HG02571 (cell line): ENCODE data around the gene INA.
"Not testable (repeated sequence)": the region's sequence is repeated elsewhere in the genome, so short reads cannot be mapped to it uniquely, and the experiment has no call there.

Experiments
- ATAC-seq: cut with Tn5 transposase; IDR thresholded peaks from one replicate; pipeline ENCODE4 v1.9.1; 2021; ENCODE audit warnings: mild to moderate bottlenecking, moderate library complexity; ENCODE audit not compliant: unreplicated experiment

Gene INA

DNA sequence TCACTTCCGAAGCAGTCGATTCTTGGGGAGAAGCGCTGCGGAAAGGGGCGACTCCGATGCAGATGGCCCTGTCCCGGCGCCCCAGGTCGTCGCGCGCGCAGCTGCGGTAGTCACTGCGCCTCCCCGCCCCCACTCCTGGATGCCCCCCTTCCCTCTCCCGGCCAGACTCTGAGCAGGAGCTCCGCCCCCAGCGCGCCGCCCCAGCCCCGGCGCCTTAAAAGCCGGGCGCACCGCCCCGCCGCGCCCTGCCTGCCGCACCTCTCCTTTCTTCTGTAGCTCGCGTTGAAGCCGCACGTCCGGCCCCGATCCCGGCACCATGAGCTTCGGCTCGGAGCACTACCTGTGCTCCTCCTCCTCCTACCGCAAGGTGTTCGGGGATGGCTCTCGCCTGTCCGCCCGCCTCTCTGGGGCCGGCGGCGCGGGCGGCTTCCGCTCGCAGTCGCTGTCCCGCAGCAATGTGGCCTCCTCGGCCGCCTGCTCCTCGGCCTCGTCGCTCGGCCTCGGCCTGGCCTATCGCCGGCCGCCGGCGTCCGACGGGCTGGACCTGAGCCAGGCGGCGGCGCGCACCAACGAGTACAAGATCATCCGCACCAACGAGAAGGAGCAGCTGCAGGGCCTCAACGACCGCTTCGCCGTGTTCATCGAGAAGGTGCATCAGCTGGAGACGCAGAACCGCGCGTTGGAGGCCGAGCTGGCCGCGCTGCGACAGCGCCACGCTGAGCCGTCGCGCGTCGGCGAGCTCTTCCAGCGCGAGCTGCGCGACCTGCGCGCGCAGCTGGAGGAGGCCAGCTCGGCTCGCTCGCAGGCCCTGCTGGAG lies at the start of gene INA:
Gene INA, plus strand, starts transcription at position 243 of the 817 bp plus-strand sequence. Its CDS starts 74 bp downstream, at position 317.
- ATAC-seq, result no peak

DNA sequence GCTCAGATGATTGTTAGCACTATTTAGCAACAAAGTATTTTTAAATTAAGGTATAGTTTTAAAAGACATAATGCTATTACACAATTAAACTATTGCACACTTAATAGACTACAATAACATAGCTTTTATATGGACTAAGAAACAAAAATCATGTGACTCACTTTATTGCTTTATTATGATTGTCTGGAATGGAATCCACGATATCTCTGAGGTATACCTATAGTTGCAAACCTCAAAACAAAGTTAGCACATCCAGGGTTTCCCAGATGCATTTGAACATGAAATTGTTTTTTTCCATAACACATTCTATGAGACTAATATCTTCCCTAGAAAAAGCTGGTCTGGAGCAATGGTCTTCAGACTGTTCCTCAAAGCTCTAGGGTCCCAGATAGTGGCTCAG lies 49.5 kb upstream of the INA start:
- no peak for ATAC-seq

DNA sequence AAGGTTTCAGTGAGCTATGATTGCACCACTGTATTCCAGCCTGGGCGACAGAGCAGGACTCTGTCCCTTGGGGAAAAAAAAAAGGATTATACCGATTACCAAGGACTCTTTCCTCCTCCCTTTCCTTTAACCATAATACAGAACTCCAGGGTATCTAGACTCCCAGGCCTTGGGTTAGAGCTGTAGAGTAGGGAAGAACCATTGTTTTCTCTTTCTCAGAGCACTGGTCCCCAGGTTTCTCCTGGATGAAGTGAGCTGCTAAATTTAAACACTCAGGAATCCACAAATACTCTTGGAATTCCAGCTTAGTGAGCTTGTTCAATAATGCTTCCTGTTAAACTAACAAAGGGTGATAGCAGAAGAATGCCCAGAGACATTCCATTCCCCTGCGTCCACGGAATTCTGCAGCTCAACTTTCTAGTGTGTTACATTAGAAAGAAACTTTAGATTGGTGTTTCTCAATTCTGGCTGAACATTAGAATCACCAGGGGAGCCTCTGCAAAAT lies 45.8 kb upstream of the INA start:
- ATAC-seq, result no peak

DNA sequence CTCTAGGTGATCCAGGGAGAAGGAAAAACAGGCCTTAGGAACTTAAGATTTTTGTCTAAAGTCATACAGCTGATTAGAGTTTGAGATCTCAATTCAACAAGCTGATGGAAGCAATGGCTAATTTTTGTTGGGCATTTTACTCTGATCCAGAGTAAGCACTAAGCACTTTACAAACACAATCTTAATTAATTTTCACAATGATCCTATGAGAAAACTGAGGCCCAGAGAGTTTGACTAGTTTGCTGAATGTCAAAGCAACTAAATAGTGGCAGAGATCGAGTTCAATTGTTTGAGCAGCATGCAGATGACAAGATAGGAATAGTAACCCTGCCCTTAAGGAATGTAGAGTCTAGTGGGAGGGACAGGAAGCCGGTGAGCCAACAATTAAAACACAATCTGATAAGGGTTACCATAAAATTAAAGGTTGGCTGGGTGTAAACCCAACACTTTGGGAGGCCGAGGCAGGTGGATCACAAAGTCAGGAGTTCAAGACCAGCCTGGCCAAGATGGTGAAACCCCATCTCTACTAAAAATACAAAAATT lies 44.7 kb upstream of the INA start:
- ATAC-seq, result no peak

DNA sequence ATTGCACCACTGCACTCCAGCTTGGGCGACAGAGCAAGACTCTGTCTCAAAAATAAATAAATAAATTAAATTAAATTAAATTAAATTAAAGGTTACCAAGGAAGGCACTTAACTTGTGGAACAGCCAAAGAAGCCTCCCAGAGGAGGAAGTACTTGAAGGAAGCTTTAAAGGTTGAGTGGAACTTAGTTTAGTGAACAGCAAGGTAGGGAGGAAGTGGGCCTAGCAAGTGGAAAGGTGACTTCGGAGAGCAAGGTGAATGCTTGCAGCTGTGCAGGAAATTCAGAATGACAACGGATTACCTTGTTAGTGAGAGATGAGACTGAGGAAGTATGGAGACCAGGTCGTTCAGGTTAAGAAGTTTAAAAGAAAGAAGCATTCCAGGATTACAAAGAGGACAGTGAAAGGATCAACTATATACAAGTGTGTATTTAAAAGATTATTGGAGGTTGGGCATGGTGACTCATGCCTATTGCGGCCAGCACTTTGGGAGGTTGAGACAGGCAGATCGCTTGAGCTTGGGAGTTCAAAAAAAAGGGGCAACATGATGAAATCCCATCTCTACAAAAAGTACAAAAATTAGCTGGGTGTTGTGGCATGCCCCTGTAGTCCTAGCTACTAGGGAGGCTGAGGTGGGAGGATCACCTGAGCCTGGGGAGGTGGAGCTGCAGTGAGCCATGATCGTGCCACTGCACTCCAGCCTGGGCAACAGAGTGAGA lies 44.0 kb upstream of the INA start:
- ATAC-seq, result no peak

DNA sequence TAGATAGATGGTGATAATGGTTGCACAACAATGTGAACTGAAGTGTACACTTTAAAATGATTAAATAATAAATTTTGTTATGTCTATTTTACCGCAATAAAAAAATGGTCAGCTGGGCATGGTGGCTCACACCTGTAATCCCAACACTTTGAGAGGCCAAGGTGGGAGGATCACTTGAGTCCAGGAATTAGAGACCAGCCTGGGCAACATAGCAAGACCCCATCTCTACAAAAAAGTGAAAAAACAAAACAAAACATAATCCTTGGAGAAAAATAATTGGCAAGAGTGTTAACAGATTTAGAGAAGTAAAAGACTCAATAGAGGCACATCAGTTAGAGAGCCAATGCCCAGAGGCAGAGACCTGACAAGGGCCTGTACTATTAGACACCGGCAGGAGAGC lies 41.2 kb upstream of the INA start:
- ATAC-seq, result no peak

DNA sequence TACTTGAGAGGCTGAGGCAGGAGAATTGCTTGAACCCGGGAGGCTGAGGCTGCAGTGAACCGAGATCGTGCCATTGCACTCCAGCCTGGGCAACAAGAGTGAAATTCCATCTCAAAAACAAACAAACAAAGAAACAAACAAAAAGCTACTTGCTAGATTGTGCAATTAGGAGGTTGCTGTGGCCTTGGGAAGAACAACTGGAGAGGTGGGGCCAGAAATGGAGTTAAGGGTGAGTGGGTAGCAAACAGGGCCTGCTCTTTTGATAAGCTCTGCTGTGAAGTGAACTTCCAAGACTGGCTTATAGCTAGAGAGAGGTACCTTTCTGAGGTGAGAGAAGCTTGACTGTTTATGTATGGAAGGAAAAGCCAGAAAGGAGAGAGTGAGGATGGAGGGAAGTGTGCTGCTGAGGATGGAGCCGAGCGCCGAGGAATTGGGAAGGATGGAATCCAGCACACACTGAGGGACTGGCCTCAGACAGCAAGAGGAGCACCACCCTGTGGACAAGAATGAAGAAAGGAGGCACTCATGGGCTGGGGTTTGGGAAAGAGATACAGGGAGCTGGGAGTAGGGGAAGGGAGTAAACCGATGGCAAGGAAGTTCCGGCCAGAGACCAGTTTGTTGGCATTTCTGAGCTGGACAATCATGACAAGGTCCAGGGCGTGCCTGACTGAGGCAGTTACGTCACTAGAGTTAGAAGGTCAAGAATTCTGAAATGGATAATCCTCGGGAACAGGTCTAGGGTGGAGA lies 38.3 kb upstream of the INA start:
- ATAC-seq, result no peak

DNA sequence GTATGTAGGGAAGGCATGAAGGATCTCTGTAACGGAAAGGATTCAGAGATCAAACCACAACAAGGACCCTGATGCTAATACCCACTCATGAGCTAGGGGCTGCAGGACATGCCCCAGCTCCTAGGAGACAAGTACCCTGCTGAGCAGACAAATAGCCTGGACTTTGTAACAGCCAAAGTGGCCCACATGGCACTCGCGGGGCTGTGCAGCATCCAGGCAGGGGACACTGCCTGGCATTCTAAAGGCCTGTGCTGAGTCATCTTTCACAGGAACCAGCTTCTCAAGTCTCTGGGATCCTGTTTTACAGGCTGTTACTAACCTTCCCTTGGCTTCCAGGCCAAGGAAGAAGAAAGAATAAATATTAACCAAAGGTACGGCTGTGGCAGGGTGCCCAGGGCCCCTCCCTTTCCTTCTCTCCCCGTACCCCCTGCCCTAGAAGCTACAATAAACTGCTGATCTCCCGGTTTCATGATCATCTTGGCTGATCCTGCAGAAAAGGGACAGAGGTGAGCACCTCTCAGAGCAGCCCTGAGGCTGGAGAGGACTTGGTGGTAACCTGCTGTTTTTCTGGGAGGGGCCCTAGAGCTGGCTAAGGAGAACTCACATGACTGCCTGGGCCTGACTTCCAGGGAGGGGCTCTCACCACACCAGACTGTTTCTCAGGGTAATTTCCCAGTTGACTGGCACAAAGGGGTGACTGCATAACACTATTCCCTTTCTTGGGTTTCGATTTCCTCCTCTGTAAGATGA lies 35.5 kb upstream of the INA start:
- ATAC-seq, result no peak

DNA sequence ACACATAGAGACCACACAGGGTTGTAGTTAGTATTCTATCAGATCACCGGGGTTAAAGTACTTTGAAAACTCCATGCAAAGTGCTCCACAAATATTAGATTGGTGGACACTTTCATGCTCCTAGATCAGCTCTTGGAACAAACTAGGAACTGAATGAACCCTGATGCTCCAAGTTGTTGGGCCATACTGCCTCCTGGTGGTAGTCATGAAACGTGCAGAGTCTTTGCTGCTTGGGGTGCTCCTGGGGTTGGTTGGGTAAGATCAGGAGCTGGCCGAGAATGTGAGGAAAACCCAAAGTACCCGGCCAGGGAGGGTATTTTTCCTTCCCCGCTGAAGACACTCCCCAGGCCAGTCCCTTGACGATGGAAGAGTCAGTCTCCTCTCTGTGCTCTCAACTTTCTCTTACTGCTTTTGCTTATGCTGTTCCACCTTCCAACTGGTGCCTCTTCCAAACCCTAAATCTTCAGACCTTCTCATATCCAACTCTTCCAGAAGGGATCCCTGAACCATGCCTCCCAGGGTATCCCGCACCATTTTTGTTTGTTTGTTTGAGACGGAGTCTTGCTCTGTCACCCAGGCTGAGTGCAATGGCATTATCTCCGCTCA lies 32.2 kb upstream of the INA start:
- no peak for ATAC-seq

DNA sequence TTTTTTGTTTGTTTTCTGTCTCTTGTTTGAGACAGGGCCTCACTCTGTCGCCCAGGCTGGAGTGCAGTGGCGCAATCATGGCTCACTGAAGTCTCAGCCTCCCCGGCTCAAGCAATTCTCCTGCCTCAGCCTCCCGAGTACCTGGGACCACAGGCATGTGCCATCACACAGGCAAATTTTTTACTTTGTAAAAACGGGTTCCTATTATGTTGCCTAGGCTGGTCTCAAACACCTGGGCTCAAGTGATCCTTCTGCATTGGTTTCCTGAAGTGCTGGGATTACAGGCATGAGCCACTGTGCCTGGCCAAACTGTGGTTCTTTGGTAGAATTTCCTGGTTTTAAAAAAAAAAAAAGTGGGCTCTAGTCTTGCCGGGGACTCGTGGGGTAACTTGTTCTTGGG lies 31.4 kb upstream of the INA start, which contains the start of gene RPEL1:
Gene RPEL1, plus strand, starts transcription at position 301 of the 400 bp plus-strand sequence. CDS start 110 bp downstream, outside the sequence.
- not testable (repeated sequence) for ATAC-seq

DNA sequence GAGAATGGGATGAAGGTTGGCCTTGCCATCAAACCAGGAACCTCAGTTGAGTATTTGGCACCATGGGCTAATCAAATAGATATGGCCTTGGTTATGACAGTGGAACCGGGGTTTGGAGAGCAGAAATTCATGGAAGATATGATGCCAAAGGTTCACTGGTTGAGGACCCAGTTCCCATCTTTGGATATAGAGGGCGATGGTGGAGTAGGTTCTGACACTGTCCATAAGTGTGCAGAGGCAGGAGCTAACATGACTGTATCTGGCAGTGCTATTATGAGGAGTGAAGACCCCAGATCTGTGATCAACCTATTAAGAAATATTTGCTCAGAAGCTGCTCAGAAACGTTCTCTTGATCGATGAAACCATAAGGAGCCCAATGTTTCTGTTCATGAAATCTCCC lies 30.6 kb upstream of the INA start:
- no peak for ATAC-seq

DNA sequence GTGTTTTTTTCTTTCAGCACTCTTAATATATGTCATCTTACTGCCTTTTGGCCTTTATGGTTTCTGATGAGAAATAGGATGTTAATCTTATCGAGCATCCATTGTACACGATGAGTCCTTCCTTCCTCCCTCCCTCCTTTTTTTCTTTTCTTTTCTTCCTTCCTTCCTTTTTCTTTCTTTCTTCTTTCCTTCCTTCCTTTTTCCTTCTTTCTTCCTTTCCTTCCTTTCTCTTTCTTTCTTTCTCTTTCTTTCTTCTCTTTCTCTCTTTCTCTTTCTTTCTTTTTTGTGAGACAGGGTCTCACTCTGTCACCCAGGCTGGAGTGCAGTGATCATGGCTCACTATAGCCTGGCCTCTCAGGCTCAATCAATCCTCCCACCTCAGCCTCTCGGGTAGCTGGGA lies 22.8 kb upstream of the INA start:
- ATAC-seq, result no peak

DNA sequence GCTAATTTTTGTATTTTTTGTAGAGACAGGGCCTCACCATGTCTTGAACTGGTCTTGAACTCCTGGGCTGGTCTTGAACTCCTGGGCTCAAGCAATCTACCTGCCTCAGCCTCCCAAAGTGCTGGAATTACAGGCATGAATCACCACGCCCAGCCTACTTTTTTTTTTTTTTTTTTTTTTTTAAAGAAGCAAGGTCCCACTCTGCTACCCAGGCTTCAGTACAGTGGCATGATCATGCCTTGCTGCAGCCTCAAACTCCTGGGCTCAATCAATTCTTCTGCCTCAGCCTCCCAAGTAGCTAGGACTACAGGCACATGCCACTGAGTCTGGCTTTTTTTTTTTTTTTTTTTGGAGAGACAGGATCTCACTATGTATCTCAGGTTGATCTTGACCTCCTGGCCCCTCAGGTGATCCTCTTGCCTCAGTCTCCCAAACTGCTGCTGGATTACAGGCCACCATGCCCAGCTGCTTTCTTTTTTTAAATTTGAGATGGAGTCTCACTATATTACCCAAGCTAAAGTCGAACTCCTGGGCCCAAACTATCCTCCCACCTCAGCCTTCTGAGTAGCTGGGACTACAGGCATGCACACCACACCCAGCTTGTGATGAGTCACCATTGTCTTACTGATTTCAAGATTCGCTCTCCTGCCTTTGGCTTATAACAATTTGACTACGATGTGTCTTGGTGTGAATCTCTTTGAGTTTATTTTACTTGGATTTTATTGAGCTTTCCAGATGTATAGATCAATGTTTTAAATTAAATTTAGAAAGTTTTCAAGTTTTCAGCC lies 22.2 kb upstream of the INA start:
- no peak for ATAC-seq

DNA sequence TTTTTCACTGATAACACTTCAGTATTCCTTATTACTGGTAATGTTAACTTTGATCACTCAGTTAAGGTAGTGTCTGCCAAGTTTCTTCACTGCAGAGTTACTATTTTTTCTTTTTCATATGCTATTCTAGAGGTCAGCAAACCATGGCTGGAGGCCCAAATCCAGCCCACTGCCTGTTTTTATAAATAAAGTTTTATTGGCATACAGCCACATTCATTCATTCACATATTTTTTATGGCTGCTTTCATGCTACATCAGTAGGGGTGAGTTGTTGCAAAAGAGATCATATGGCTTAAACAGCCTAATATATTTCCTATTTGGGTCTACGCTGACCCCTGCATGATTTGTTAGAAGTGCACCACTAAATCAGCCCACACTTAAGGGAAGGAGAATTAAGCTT lies 20.3 kb upstream of the INA start:
- ATAC-seq, result no peak

DNA sequence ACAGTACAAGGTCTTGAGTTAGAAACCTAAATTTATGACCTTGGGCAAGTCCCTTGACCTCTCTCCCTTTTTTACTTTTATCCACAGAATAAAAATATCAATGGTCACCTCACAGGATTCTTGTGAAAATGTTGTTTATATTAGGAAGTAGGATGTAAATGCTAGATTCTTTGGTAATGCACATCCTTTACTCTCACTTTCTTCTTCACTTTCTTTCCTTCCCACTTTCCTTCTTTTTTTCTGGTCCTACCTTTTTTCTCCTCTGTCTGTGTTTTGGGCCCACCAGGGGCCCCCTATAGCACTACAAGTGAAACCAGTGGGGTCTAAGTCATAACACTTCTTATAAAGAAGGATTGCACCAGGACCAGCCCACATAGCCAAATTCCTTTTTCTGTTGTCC lies 19.1 kb upstream of the INA start:
- no peak for ATAC-seq

DNA sequence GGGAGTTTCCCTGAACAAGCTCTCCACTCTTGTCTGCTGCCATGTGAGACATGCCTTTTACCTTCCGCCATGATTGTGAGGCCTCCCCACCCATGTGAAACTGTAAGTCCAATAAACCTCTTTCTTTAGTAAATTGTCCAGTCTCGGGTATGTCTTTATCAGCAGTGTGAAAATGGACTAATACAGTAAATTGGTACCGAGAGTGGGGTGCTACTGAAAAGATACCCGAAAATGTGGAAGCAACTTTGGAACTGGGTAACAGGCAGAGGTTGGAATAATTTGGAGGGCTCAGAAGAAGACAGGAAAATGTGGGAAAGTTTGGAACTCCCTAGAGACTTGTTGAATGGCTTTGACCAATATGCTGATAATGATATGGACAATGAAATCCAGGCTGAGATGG lies 18.0 kb upstream of the INA start:
- not testable (repeated sequence) for ATAC-seq

DNA sequence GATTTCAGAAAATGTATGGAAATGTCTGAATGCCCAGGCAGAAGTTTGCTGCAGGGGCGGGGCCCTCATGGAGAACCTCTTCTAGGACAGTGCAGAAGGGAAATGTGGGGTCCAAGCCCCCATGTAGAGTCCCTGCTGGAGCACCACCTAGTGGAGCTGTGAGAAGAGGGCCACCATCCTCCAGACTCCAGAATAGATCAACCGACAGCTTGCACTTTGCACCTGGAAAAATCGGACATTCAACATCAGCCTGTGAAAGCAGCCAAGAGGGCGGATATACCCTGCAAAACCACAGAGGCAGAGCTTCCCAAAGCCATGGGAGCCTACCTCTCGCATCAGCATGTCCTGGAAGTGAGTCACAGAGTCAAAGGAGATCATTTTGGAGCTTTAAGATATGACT lies 16.9 kb upstream of the INA start:
- no peak for ATAC-seq

DNA sequence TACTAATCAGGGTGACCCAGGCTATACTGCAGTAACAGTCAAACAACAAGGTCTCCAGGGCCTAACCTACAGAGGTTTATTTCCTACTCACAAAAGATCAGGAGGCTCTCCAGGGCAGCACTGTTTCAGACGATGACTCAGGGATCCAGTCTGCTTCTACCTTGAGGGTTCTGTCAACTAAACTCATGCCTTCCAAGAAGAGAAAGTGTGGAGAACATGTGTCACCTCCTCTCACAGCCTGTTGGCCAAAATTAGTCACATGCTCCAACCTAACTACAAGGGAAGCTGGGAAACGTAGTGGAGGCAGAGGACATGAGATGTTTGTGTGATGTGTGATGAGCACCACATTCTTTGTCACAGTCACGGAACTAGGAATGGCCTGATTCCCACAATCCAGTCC lies 14.7 kb upstream of the INA start:
- no peak for ATAC-seq

DNA sequence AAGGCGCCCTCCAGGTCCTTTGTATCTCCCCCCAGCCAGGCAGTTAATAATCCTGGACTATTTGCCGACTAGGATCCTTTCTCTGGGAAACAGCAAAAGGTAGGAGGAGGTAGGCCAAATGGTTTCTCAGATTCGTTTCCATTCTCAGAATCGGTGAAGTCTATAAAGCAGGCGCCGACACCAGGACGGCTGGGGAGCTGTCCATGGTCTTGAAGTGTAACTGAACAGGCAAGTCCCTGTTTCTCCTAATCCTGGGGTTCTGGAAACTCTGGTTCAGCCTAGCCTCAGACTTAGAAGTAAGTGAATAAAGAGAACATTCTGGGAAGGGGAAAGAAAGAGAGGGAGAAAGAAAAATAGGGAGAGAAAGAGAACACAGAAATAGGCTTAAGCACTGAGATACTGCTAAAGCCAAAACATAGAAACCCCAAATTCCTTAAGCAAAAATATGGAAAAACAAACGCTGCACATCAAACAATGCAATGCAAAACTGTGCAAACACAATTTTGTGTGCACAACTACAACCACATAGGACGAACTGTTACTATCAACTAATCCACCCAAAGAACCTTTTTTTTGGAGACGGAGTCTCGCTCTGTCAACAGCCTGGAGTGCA lies 11.1 kb upstream of the INA start:
- no peak for ATAC-seq
